ENCODE data around the gene RPN1.

- TF ChIP-seq CTCF (IDR thresholded peaks at IDR 0.05), result no peak
- TF ChIP-seq EP300 (IDR thresholded peaks at IDR 0.05), result no peak
- TF ChIP-seq POLR2A (IDR thresholded peaks at IDR 0.05), result no peak
- TF ChIP-seq POLR2AphosphoS5 (IDR thresholded peaks at IDR 0.05), result no peak
Observed at GRCh38 chr3:128588147-128588546, 62.5 kb downstream of the RPN1 start.
